HepG2 (cell line): Measurements from ENCODE around the gene DQX1. TPM values are rescaled to one million over a fixed set of nuclear protein-coding genes. Genes with fewer than 3 reads are reported as not detected.

ENCODE experiments used
- PAX8 ChIP-seq: sonication (generic); formaldehyde crosslinking; IDR thresholded peaks from 2 replicates; pipeline ENCODE4 v1.8.0; 2022; ENCODE audit warnings: mild to moderate bottlenecking, missing genetic modification reagents, borderline replicate concordance
- SP5 ChIP-seq: IDR thresholded peaks from 2 replicates; pipeline ENCODE4 v1.6.1; 2016; ENCODE audit warnings: low read depth, borderline replicate concordance
- YEATS2 ChIP-seq: sonication (generic); formaldehyde crosslinking; IDR thresholded peaks from 2 replicates; pipeline ENCODE4 v1.4.0; 2020; ENCODE audit warnings: missing genetic modification reagents, borderline replicate concordance
- ZNF225 ChIP-seq: sonication (generic); formaldehyde crosslinking; IDR thresholded peaks from 2 replicates; pipeline ENCODE4 v1.4.0; 2020; ENCODE audit warnings: mild to moderate bottlenecking, missing genetic modification reagents
- ZNF329 ChIP-seq: sonication (generic); formaldehyde crosslinking; IDR thresholded peaks from 2 replicates; pipeline ENCODE4 v1.9.0; 2021; ENCODE audit warnings: low read depth, mild to moderate bottlenecking, missing genetic modification reagents
- ZNF432 ChIP-seq: sonication (generic); formaldehyde crosslinking; IDR thresholded peaks from 2 replicates; pipeline ENCODE4 v1.5.0; 2020; ENCODE audit warnings: missing genetic modification reagents, mild to moderate bottlenecking, borderline replicate concordance
- ZNF558 ChIP-seq: sonication (generic); formaldehyde crosslinking; IDR thresholded peaks from 2 replicates; pipeline ENCODE4 v1.9.0; 2022; ENCODE audit warnings: mild to moderate bottlenecking, missing genetic modification reagents, borderline replicate concordance
- ZNF607 ChIP-seq: sonication (generic); formaldehyde crosslinking; IDR thresholded peaks from 2 replicates; pipeline ENCODE4 v1.5.1; 2020; ENCODE audit warnings: missing genetic modification reagents, mild to moderate bottlenecking, borderline replicate concordance
- ZNF792 ChIP-seq: IDR thresholded peaks from 2 replicates; pipeline ENCODE4 v1.6.1; 2016
- ZSCAN12 ChIP-seq: sonication (generic); formaldehyde crosslinking; IDR thresholded peaks from 2 replicates; pipeline ENCODE4 v1.9.0; 2021; ENCODE audit warnings: mild to moderate bottlenecking, missing genetic modification reagents
- polyA plus RNA-seq, 8 experiments: library from polyadenylated mRNA; depleted of rRNA in 3 of 8; stranded (reverse) in 7 of 8; unstranded in 1 of 8; fragments of >200 nt; fragmentation: Illumina TruSeq in 4 of 8; extraction: Trizol in 4 of 8; gene quantifications; 2 replicates each; pipeline versions ENCODE4 v1.2.1 to v1.2.3, GENCODE V29; 2011 to 2016; ENCODE audit warnings: low read depth in 4 of 8, missing spikeins in 1 of 8, mixed read lengths in 1 of 8; ENCODE audit not compliant: insufficient read depth in 1 of 8
- total RNA-seq, 5 experiments: library from RNA; depleted of rRNA; stranded (reverse); fragments of >200 nt; fragmentation: Illumina TruSeq; extraction: Trizol; gene quantifications; 2 replicates each; pipeline ENCODE4 v1.2.3, GENCODE V29; 2016; ENCODE audit warnings: low read depth in 1 of 5
- TF ChIP-seq, protein P1 (sequence below): sonication (generic); formaldehyde crosslinking; IDR thresholded peaks from 2 replicates; pipeline ENCODE4 v1.4.0; 2020; ENCODE audit warnings: missing genetic modification reagents
- TF ChIP-seq, protein P2 (sequence below): sonication (generic); formaldehyde crosslinking; IDR thresholded peaks from 2 replicates; pipeline ENCODE4 v1.5.0; 2020; ENCODE audit warnings: mild to moderate bottlenecking, missing genetic modification reagents, moderate library complexity
- TF ChIP-seq, protein P3 (sequence below): sonication (generic); formaldehyde crosslinking; IDR thresholded peaks from 2 replicates; pipeline ENCODE4 v1.8.0; 2022; ENCODE audit warnings: low read depth, missing genetic modification reagents
- TF ChIP-seq, protein P4 (sequence below): sonication (generic); formaldehyde crosslinking; IDR thresholded peaks from 2 replicates; pipeline ENCODE4 v1.5.0; 2020; ENCODE audit warnings: mild to moderate bottlenecking, missing genetic modification reagents, borderline replicate concordance

The DQX1 gene
- total and polyA plus RNA-seq, 2 of the 13 experiments (the other 11 are each of a cell fraction or from before 2014, with no cell fraction given) = 27.6 to 89.8 TPM

DNA sequence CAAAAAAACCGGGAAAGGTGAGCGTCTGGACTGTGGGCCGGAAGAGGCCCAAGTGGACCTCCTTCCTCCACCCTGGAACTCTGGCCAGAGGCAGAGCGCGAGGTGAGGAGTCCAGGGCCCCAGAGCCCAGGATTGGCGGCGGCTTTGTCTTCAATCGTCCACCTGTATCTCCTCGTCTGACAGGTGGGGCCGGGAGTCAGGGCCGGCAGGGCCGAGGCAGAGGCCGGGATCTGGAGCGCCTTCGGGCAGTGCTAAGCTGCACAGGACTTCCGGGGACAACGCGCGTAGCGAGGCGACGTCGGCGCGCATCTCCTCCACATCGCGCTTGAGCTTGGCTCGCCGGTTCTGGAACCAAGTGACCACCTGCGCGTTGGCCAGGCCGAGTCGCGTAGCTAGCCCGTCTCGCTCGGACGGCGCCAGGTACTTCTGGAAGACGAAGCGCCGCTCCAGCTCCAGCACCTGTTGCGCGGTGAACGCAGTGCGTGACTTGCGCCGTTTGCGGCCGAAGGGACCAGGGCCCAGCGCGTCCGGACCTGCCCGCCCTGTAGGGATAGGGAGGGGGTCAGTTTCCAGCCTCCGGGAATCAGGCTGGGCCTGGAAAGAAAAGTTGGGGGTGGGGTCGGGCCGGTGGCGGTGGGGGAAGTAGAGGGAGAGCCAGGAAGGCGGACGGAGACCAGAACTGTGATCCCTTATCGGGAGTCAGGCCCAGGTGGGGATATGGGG, 28.1 kb downstream of the DQX1 start (continued):
- no peak for TF ChIP-seq YEATS2 (CRISPR knock-in tag)
- no peak for TF ChIP-seq SP5 (CRISPR knock-in tag)
- TF ChIP-seq, protein P1, sequence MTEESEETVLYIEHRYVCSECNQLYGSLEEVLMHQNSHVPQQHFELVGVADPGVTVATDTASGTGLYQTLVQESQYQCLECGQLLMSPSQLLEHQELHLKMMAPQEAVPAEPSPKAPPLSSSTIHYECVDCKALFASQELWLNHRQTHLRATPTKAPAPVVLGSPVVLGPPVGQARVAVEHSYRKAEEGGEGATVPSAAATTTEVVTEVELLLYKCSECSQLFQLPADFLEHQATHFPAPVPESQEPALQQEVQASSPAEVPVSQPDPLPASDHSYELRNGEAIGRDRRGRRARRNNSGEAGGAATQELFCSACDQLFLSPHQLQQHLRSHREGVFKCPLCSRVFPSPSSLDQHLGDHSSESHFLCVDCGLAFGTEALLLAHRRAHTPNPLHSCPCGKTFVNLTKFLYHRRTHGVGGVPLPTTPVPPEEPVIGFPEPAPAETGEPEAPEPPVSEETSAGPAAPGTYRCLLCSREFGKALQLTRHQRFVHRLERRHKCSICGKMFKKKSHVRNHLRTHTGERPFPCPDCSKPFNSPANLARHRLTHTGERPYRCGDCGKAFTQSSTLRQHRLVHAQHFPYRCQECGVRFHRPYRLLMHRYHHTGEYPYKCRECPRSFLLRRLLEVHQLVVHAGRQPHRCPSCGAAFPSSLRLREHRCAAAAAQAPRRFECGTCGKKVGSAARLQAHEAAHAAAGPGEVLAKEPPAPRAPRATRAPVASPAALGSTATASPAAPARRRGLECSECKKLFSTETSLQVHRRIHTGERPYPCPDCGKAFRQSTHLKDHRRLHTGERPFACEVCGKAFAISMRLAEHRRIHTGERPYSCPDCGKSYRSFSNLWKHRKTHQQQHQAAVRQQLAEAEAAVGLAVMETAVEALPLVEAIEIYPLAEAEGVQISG = no peak
- no peak for TF ChIP-seq ZSCAN12 (CRISPR knock-in tag)
- TF ChIP-seq ZNF607 (CRISPR knock-in tag) = no peak
- TF ChIP-seq, protein P2, sequence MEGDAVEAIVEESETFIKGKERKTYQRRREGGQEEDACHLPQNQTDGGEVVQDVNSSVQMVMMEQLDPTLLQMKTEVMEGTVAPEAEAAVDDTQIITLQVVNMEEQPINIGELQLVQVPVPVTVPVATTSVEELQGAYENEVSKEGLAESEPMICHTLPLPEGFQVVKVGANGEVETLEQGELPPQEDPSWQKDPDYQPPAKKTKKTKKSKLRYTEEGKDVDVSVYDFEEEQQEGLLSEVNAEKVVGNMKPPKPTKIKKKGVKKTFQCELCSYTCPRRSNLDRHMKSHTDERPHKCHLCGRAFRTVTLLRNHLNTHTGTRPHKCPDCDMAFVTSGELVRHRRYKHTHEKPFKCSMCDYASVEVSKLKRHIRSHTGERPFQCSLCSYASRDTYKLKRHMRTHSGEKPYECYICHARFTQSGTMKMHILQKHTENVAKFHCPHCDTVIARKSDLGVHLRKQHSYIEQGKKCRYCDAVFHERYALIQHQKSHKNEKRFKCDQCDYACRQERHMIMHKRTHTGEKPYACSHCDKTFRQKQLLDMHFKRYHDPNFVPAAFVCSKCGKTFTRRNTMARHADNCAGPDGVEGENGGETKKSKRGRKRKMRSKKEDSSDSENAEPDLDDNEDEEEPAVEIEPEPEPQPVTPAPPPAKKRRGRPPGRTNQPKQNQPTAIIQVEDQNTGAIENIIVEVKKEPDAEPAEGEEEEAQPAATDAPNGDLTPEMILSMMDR (CRISPR knock-in tag) = peak; percentile 27; the same call in 1 of the 2 replicates
- no peak; the same call in 1 of the 2 replicates for TF ChIP-seq PAX8 (CRISPR knock-in tag)
- no peak for TF ChIP-seq ZNF558 (CRISPR knock-in tag)
- TF ChIP-seq ZNF432 (CRISPR knock-in tag) = no peak
- TF ChIP-seq ZNF329 (CRISPR knock-in tag) = peak; percentile 38; the same call in 1 of the 2 replicates
- TF ChIP-seq, protein P3, sequence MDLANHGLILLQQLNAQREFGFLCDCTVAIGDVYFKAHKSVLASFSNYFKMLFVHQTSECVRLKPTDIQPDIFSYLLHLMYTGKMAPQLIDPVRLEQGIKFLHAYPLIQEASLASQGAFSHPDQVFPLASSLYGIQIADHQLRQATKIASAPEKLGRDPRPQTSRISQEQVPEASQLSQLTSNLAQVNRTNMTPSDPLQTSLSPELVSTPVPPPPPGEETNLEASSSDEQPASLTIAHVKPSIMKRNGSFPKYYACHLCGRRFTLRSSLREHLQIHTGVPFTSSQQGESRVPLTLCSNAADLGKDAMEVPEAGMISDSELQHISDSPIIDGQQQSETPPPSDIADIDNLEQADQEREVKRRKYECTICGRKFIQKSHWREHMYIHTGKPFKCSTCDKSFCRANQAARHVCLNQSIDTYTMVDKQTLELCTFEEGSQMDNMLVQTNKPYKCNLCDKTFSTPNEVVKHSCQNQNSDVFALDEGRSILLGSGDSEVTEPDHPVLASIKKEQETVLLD (CRISPR knock-in tag) = no peak
- TF ChIP-seq, protein P4, sequence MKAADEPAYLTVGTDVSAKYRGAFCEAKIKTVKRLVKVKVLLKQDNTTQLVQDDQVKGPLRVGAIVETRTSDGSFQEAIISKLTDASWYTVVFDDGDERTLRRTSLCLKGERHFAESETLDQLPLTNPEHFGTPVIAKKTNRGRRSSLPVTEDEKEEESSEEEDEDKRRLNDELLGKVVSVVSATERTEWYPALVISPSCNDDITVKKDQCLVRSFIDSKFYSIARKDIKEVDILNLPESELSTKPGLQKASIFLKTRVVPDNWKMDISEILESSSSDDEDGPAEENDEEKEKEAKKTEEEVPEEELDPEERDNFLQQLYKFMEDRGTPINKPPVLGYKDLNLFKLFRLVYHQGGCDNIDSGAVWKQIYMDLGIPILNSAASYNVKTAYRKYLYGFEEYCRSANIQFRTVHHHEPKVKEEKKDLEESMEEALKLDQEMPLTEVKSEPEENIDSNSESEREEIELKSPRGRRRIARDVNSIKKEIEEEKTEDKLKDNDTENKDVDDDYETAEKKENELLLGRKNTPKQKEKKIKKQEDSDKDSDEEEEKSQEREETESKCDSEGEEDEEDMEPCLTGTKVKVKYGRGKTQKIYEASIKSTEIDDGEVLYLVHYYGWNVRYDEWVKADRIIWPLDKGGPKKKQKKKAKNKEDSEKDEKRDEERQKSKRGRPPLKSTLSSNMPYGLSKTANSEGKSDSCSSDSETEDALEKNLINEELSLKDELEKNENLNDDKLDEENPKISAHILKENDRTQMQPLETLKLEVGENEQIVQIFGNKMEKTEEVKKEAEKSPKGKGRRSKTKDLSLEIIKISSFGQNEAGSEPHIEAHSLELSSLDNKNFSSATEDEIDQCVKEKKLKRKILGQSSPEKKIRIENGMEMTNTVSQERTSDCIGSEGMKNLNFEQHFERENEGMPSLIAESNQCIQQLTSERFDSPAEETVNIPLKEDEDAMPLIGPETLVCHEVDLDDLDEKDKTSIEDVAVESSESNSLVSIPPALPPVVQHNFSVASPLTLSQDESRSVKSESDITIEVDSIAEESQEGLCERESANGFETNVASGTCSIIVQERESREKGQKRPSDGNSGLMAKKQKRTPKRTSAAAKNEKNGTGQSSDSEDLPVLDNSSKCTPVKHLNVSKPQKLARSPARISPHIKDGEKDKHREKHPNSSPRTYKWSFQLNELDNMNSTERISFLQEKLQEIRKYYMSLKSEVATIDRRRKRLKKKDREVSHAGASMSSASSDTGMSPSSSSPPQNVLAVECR = peak; percentile 65
- no peak for TF ChIP-seq ZNF225 (CRISPR knock-in tag)
- TF ChIP-seq ZNF792 (CRISPR knock-in tag) = no peak
